Measurements from ENCODE around the gene GPS1.

GRCh38 chr17:82070611-82071010 is 18.9 kb downstream of the GPS1 start:
- TF ChIP-seq CTCF (IDR thresholded peaks at IDR 0.05) (no peak), POLR2AphosphoS5 (IDR thresholded peaks at IDR 0.05) (no peak), POLR2A (IDR thresholded peaks at IDR 0.05) (no peak), EP300 (IDR thresholded peaks at IDR 0.05) (no peak)

Data from suprapubic skin (tissue), 4 donors.